GM18907 (cell line): ENCODE data around the gene EML6.
"Not testable (repeated sequence)": the region's sequence is repeated elsewhere in the genome, so short reads cannot be mapped to it uniquely, and the experiment has no call there.

Source experiments
- ATAC-seq: cut with Tn5 transposase; IDR thresholded peaks from one replicate; pipeline ENCODE4 v1.9.1; 2021; ENCODE audit warnings: mild to moderate bottlenecking, moderate library complexity; ENCODE audit not compliant: unreplicated experiment

Gene EML6

DNA sequence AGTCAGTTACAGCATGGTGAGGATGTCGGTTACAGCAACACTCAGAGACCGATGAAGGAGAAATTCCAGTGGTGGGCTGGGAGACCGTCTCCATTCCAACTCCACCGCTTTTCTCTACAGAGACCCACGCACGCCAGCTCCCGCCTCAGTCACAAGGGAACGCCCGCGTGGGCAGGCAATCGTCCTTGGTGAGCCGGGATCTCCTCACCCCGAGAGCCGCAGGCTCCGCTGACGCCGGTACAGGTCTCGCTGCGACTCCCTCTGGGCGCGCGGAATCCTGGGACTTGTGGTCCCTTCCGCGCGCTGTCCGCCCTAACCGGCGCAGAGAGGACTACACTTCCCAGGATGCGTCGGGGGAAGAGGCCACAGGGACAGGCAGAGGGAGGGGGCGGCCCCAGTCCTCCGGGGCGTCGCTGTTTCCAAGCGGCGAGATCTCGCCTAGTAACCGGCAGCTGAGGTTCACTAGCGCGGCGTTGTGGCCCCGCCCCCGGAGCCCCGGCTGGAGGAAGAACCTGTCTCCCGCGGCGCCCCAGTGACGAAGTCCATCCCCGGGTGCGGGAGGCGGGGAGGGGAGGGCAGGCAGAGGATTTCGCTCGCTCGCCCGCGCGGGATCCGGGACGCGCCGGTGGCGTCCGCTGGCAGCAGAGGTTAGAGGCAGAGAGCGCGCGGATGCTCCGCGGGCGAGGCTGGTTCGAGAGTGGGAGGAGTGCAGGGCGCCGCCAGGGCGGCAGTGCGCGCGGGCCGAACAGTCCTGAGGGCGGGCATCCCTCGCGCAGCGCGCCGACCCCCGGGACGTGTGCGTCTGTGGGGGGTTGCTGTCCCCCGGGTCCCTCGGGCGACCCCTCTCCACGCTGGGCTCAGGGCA is at the start of gene EML6:
TSS of gene EML6 (plus strand) at position 532 of the 865 bp plus-strand sequence. CDS start 1,400 bp downstream, outside the sequence.
- peak; percentile 99 for ATAC-seq

DNA sequence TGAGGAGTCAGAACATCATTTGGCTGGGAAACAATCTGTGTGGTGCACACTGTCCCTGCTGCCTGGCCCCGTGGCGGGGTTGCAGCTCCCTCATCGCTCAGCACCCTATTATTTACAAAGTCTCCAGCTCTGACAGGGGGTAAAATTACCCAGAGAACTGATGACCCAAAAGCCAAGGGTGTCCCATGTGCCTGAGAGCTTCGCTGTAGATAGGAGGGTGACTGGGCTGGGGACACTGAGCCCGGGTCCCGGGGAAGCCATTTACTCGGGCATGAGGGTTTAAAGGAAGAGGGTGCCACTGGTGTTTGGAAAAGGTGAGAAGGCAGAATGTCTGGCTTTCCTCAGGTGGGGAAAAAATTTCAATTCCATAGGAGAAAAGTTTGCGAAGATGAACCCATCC is 48.2 kb upstream of the EML6 start:
- no peak for ATAC-seq

DNA sequence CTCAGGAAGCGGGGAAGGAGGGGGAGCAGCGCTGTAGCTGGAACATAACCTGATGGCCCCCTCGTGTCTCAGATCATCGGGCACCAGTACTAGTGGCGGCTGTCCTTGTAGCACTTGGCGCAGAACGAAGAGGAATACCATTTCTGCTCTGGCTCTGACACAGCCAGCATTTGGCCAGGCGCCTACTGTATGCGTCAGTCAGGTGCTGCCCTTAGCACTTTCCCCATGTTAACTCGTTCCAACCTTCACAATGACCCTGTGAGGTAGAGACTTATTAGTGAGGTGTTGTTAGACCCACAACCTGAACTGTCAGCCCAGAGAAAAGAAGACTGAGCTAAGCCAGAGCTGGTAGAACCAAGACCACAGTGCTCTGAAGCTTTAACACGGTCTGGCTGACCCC is 47.7 kb upstream of the EML6 start:
- ATAC-seq, result no peak

DNA sequence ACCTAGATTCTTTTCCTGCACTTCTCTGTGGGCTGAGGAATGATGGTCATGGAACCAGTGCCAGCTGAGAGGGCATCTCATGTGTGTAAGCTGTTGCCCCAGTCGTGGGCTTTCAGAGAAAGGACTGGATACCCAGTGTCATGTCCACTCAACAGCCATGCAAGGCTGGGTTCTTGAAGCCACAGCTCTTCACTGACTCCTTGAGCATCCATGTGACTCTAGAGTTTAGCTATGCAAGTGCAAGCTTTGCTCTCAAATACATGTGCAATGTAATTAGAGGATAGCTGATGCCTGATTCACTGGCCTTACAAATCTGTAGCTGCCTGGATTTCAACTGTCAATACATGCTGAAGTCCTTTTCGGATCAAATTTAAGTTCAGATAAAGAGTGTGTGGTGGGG is 46.8 kb upstream of the EML6 start:
- no peak for ATAC-seq

DNA sequence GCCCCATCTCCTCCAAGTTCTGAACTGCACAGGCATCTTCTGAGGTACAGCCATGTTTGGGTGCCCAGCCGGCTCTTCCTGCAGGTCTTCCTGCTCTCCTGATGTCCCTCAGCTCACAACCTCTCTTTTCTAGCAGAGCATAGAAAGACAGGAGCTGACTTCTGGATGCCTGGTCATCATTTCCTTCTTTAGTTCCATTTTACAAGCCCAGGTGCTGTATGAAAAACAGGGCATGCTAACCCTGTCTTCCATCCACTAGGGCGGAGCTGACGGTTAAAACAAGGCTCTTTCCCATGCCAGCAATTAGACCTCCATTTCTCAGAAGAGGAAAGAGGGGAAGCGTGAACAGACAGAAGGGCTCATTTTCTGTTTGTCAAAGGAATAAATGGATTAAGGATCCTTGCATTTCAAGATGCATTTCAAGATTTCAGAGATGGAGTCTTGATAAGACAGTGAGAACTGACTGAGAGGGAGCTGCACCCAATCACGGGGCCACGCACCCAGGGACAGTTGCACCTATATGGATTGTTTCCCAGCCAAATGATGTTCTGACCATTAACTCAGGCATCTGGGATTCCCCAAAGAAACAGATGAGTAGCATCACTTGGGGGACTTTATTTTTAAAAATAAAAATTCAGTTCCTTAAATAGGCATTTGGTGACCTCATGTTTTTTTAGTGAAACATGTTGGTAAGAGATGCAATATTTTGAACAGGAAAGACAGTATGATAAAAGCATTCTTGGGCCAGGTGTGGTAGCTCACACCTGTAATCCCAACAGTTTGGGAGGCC is 45.8 kb upstream of the EML6 start:
- ATAC-seq, result no peak

DNA sequence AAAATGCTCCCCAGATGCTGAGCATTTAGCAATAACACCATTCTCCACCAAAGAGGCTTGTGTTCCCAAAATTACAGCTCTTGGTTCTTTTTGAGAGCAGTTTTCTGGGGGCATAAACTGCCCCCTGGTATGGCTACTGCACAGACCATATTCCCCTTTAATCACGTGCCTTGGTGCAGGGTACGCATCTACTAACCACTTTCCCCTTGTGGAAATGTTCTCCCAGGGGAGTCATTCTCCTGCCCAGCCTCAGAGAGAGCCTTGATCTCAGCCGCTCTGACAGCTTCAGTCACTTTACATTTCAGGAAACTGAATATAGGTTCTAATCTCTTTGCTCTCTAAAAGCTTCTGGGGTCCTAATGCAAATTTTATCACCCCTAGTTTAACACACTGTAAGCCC is 44.7 kb upstream of the EML6 start:
- ATAC-seq, result no peak

DNA sequence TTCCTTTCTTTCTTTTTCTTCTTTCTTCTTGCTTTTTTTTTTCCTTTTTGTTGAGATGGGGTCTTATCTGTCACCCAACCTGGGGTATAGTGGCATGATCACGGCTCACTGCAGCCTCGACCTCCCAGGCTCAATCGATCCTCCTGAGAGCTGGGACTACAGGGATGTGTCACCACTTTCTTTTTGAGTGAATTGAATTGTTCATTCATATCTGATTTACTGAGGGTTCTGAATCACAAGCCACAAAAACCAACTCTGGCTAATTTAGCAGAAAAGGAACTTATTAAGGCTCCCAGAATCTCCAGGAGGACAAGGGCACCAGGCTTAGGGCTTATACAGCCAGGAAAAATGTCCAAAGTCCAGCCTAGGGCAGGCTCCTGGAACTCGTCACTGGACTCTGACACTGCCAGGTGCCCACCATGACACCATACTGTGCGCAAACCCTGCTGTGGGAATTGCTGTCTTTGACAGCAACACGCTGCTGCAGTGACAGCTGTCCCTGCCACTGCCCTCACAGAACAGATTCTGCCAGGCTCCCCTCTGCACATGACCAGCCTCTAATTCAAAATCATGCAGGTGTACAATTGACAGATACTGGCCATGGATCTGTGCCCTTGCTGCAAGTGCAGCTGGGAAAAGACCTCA is 42.9 kb upstream of the EML6 start:
- ATAC-seq, result peak; percentile 78

DNA sequence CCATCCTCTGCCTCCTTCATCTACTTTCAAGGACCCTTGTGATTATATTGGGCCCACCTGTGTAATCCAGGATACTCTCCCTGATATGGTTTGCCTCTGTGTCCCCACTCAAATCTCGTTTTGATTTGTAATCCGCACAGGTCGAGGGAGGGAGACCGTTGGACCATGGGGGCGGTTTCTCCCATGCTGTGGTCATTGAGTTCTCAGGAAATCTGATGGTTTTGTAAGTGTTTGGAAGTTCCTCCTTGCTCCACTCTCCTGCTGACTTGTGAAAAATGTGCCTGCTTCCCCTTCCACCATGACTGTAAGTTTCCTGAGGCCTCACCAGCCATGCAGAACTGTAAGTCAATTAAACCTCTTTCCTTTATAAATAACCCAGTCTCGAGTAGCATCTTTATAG is 42.0 kb upstream of the EML6 start:
- ATAC-seq, result no peak

DNA sequence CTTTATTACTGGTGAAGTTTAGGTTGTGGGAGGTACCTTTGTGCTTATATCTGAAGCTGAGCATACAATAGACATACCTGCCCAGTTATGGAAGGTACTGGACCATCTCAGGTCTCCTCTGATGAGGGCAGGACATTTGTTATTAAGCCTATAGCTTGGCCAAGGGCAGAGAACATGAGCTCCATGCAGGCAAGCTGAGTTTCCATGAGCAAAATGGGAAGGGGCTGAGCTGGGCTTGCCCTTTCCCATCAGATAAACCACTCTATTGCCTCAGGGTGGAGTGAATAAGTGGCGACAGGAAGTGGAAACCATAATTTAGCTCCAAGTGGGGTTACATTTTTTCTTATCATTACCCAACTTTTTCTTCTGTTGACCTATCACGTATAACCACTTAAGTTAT is 39.9 kb upstream of the EML6 start:
- ATAC-seq, result no peak

DNA sequence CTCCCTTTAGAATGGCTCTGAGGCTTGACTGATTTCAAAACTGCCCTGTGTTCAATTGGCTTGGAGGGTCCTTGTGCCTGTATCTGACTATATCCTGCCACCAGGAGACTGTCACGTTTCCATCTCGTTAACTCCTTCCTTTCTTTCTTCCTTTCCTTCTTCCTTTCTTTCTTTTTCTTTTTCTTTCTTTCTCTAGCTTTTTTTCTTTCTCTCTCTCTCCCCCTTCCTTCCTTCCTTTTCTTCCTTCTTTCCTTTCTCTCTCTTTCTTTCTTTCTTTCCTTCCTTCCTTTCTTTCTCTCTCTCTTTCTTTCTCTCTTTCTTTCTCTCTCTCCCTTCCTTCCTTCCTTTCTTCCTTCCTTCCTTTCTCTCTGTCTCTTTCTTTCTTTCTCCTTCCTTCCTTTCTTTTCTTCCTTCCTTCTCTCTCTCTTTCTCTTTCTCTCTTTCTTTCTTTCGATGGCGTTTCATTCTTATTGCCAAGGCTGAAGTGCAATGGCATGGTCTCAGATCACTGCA is 38.1 kb upstream of the EML6 start:
- no peak for ATAC-seq

DNA sequence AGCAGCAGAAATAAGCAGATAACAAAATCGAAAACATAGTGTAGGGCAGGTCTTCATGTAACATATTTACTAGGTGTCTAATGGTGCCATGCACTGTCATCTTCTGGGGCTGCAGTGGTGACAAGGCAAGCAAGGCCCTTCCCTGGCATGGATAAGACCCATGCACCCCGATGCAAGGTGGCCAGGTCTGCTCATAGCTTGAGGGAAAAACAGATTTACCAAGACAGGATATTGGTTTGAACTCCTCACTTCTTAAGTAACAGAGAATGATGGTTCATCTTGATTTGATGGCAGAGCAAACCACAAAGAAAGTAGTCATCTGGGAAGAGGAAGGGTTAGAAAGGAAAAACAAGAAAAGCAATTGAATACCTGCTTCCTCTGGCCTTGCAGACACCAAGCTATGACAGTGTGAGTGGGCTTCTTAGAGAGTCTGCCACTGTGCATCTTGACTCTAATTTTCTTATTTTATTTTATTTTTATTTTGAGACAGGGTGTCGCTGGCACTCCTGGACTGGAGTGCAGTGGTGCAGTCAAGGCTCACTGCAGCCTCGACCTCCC is 35.8 kb upstream of the EML6 start:
- ATAC-seq, result no peak

DNA sequence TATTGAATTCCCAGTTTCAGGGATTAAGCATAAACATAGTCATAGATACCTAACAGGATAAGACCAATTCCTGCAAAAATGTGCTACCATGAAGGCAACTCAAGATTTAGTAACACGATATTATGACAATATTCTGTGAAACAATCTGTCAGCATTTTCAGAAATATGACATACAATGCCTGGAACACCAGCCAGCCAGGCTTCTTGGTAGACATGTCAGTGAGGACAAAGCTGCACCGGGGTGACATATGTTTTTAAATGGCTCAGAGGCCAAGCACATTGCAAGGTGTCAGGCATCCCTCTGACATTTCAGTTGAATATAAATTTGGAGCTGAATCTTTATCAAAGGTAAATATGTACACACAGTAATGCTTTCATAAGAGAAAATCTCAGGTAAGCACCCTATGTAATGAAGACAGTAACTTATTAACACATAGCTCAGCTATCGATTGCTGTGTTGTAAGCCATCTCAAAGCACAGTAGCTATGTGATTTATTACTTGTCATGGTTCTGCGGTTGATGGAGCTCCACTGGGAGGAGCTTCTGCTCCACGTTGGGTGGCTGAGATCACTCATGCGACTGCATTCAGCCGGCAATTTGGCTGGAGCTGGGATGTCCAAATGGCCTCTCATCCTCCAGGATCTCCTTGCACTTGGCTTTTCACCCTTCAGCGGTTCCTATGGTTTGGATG is 31.9 kb upstream of the EML6 start:
- ATAC-seq, result no peak

DNA sequence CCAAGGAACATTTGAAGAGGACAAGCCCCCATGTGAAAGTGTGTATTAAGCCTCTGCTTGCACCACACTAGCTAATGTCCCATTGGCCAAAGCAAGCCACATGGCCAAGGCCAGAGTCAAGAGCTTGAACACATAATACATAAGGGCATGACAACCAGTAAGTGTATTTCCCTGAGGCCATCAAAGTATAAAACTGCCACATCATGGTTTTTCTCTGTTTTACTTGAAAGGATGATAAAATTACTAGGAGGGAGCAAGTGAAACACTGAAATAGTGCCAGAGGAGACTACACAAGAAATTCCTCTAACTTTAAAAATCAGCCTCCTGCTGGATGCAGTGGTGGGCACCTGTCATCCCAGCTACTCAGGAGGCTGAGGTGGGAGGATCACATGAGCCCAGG is 30.9 kb upstream of the EML6 start:
- no peak for ATAC-seq

DNA sequence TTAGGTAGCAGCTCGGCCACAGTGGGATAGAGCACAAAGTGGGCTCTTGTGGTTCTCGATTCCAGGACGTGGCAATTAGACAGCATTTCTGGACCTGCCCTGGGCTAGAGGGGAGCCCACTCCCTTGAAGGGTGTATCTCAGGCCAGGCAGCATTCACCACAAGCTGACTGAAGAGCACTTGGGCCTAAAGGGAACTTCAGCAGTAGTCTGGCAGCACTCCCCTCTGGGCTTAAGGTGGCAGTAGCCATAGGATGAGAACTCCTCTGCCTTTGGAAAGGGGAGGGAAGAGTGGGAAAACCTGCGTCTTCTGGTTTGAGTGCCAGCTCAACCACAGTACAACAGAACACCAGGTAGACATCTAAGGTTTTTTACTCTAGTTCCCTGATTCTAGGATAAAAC is 28.1 kb upstream of the EML6 start:
- no peak for ATAC-seq

DNA sequence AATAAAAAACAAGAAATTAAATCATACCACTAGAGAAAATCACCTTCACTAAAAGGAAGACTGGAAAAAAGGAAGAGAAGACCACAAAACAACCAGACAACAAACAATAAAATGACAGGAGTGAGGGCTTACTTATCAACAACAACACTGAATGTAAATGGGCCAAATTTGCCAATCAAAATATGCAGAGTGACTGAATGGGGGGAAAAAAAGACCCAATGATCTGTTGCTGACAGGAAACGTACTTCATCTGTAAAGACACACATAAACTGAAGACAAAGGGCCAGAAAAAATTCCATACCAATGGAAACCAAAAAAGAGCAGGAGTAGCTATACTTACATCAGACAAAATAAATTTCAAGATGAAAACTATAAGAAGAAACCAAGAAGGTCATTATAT is 25.5 kb upstream of the EML6 start:
- no peak for ATAC-seq

DNA sequence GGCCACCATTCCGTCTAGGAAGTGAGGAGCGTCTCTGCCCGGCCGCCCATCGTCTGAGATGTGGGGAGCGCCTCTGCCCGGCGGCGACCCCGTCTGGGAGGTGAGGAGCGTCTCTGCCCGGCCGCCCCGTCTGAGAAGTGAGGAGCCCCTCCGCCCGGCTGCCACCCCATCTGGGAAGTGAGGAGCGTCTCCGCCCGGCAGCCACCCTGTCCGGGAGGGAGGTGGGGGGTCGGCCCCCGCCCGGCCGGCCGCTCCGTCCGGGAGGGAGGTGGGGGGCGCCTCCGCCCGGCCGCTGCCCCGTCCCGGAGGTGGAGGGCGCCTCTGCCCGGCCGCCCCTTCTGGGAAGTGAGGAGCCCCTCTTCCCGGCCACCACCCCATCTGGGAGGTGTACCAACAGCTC is 24.5 kb upstream of the EML6 start:
- not testable (repeated sequence) for ATAC-seq

DNA sequence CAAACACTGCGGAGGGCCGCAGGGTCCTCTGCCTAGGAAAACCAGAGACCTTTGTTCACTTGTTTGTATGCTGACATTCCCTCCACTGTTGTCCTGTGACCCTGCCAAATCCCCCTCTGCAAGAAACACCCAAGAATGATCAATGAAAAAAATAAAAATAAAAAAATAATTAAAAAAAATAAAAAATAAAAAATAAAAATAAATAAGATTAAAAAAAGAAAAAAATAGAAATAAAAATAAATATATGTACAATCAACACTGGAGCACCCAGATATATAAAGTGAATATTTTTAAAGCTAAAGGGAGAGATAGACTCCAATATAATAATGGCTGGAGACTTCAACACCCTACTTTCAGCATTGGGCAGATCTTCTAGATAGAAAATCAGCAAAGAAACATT is 23.8 kb upstream of the EML6 start:
- no peak for ATAC-seq

DNA sequence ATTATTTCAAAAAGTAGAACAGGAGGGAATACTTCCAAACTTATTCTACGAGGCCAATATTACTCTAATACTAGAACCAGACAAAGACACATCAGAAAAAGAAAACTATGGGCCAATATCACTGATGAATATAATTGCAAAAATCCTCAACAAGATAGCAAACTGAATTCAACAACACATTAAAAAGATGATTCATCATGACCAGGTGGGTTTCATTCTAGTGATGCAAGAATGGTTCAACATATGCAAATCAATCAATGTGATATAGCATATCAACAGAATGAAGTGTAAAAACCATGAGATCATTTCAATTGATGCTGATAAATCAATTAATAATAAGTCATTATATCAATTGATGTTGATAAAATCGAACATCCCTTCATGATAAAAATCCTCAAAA is 22.4 kb upstream of the EML6 start:
- ATAC-seq, result no peak

DNA sequence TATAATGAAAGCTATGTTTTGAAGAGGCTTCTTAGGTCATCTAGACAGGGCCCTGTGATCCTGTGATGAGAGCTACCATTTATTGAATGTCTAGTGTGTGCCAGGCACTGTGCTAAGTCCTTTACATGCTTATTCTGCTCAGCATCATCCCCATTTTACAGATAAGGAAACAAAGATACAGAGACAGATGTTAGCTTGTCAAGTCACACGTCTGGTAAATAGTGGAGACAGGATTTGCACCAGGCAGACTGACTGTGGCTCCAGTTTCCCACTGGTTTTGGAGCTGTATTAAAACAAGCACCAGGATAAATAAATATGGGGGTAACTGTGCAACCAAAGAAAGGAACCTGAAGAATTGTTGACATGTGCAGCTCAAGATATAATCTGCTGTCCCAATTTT is 19.2 kb upstream of the EML6 start:
- no peak for ATAC-seq
